Head of caudate nucleus (tissue), 42 donors: ENCODE data around the gene PTPN3.
"Not testable (repeated sequence)": the region's sequence is repeated elsewhere in the genome, so short reads cannot be mapped to it uniquely, and the experiment has no call there.

ENCODE experiments used
- DNase-seq, 42 donors: peaks; one replicate each; pipeline versions ENCODE4 v3.0.0 to v3.0.0-alpha.2; 2020 to 2021; ENCODE audit warnings: mixed read lengths in 7 of 42
- intact Hi-C: fragments of 100-400 bp; cut with DNase I; formaldehyde crosslinking; loops from one replicate; pipeline ENCODE4 v1.15.0; 2022

The PTPN3 gene

GRCh38 chr9:109498195-109499092 is at the start of gene PTPN3:
Gene PTPN3 (minus strand): TSS chr9:109498307. CDS start chr9:109463434, 34,873 bp downstream.
- intact Hi-C loops = no loop called here
- no peak for DNase-seq

DNA sequence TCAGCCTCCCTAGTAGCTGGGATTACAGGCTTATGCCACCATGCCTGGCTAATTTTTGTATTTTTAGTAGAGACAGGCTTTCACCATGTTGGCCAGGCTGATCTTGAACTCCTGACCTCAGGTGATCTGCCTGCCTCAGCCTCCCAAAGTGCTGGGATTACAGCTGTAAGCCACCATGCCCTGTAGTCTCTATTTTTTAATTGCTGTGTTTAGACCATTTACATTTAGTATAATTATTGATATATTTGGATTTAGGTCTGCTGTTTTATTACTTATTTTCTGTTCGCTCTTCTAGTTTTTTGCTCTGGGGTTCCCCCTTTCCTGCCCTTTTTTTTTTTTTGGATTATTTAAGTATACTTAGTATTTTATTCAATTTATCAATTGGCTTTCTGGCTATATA is 46.8 kb upstream of the PTPN3 start:
- intact Hi-C loops, DNase-seq: not testable (repeated sequence)

GRCh38 chr9:109542922-109543321 is 44.8 kb upstream of the PTPN3 start:
- intact Hi-C loops = no loop called here

GRCh38 chr9:109538346-109538745 is 40.2 kb upstream of the PTPN3 start:
- intact Hi-C loops = no loop called here
- DNase-seq = no peak

More at GRCh38 chr9:109542922-109543321, 44.8 kb upstream of the PTPN3 start:
- no peak for DNase-seq

- intact Hi-C loops = no loop called here
- no peak for DNase-seq
Observed at GRCh38 chr9:109537288-109537687, 39.2 kb upstream of the PTPN3 start.

- intact Hi-C loops = no loop called here
- no peak for DNase-seq
Observed at GRCh38 chr9:109536859-109537258, 38.8 kb upstream of the PTPN3 start.

- intact Hi-C loops = no loop called here
- no peak for DNase-seq
Observed at GRCh38 chr9:109535365-109535764, 37.3 kb upstream of the PTPN3 start.

DNA sequence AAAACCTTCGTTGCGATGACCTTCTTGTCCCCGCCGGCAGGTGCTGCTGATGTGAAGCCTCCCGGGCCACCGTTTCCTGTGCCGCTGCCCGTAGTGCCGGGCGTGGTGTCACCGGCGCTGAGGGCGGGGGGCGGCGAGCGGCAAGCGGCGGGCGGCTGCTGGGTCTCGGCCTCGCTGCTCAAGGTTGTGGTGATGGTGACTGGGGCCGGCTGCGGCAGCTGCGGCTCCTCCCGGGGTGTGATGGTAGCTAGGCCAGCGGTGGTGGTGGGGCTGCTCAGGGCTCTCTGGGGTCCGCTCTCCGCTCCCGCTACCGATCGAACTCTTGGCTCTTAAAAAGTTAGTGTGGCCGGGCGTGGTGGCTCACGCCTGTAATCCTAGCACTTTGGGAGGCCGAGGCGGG is 36.0 kb upstream of the PTPN3 start:
- intact Hi-C loops = no loop called here
- no peak for DNase-seq

DNA sequence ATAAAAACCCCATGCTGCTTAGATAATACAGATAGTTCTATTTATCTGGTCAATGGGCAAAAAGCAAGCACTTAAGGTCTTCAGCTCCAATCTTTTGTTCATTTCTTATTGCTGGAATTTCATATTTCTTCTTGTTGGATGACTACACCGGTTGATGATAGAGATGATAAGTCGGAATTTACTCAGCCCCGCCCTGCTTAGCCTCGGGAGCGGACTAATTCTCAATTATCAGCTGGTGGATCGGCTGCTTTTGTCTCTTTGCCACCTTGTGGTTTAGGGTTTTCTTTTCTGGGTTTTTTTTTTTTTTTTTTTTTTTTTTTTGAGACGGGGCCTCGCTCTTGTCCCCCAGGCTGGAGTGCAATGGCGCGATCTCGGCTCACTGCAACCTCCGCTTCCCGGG is 34.5 kb upstream of the PTPN3 start:
- DNase-seq, intact Hi-C loops: not testable (repeated sequence)

- intact Hi-C loops = no loop called here
- DNase-seq = no peak
Observed at GRCh38 chr9:109522106-109522505, 24.0 kb upstream of the PTPN3 start.

DNA sequence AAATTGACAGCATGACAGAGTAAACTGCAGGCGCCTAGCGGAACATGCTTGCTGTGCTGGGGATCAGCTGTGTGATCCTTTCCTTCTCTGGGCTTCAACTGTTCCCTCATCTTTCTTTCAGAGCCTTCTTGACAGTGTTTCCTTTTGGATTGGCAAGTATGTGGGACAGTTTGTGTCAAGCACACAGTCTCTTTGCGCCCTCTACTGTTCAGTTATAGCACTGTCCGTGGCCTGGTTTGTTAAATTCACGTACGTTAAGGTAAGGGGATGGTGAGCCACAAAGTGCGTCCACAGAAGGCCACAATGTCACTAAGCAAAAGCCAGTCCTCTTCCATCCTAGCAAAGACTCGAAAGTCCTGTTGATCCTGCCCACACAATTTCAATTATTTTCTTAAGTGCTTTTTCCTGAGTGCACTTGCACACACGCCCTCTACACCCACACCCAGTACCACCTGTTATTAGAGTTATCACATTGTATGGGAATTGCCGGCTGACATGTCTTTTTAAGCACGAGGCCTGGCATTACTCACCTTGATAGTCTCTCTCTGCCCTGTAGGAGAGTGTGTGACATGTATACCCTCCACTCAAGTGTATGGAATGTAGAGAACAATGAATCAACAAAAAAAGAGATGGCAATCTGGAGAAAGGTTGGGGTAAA is 22.5 kb upstream of the PTPN3 start:
- DNase-seq = peak in 41 of 42 donors; percentile 21 to 87 (median 68)
- intact Hi-C loops = no loop called here

- no peak for DNase-seq
- intact Hi-C loops = loop anchor here (10.0 kb wide), 1 partner anchor 75 kb away; no protein-coding TSS in a partner anchor
Observed at GRCh38 chr9:109519366-109519765, 21.3 kb upstream of the PTPN3 start.

DNA sequence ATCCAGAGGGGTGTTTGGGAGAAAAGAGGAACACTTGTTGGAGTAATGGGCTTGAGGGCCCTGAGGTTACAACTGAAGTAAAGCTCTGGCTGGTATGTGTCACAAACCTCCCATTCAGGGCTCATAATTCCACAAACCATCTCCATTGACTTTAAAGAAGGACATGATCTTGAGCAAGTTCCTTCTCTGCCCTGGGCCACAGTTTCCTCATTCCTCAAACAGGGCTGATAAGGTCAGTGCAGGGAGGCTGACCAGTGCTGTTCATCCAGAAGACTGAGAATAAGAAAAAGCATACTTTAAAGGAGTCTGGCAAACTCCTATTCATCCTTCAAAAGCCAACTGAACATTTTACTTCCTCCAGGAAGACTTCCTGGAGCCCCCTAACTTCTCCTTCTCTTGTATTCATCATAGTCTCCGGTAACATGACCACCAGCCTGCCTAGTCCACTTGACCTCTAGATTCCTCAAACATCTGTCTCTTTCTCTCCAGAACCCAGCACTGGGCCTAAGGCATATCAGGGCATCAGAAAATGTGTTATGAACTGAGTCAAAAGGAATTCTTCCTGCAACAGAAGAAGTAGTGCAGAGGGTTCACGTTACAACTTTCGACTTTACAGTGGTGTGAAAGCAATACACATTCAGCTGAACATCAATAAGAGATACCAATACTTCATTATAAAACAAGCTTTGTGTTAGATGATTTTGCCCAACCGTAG is 20.7 kb upstream of the PTPN3 start:
- intact Hi-C loops = loop anchor here (10.0 kb wide), 1 partner anchor 74 kb away; no protein-coding TSS in a partner anchor
- no peak for DNase-seq

GRCh38 chr9:109517901-109518377 is 19.8 kb upstream of the PTPN3 start:
- intact Hi-C loops = loop anchor here (10.0 kb wide), 1 partner anchor 73 kb away; no protein-coding TSS in a partner anchor
- no peak for DNase-seq

DNA sequence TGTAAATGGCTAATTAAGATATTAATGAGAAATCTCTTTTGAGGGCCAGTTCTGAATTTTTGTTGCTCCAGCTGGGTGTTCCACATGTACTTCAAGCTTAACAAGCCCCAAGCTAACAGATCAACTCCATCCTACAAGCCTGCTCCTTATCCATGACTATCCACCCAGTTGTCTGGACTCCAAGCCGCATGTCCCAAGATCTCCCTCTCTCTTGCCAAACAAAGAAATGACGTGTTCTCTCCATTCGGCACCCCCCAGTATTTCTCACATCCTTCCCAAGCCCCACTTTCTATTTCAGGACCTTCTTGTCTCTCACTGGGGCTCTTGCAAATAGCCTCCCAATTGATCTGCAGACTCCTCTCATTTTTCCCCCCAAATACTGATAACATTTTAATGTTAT is 15.8 kb upstream of the PTPN3 start:
- DNase-seq = no peak
- intact Hi-C loops = loop anchor here (10.0 kb wide), 1 partner anchor 69 kb away; no protein-coding TSS in a partner anchor

DNA sequence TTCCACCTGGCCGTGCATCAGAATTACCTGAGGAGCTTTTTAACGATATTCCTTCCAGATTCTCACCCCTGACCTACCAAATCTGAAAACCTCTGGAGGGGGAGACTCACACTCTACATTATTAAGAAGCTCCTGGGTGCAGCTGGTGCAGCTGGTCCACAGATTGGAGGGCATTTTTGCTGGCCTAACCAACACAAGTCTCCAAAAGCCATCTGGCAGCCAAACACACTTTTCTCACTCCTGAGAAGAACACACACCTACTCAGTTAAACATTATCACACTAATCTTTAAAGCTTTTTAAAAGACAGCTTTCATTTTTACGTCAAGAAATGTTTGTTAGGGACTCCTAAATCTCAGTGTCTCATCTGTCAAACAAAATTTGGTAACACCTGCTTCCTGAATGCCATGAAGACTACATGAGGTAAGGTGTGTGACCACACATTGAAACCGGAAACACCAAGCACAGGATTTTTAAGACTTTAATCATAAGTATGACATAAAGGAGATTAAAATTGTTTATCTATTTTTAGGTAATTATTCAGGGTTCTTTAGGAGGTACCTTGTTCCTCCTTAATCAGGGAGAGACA is 14.2 kb upstream of the PTPN3 start:
- intact Hi-C loops = loop anchor here (10.0 kb wide), 1 partner anchor 67 kb away; no protein-coding TSS in a partner anchor
- no peak for DNase-seq

DNA sequence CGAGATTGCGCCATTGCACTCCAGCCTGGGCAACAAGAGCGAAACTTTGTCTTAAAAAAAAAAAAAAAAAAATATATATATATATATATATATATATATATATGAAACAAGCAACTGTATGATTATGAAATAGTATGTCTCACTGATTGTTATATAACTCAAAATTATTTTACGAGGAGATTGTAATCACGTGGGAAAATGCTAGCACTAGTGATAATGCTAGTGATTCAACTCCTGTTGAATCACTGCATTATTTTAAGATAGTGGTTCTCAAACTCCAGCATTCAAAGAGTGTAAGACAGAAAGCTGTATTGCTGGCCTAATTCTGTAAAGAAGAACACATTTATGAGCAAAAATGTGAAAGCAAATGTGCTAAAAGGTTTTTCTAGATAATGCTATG is 12.4 kb upstream of the PTPN3 start:
- intact Hi-C loops = loop anchor here (10.0 kb wide), 1 partner anchor 66 kb away; no protein-coding TSS in a partner anchor
- DNase-seq = no peak

- intact Hi-C loops = loop anchor here (10.0 kb wide), 1 partner anchor 65 kb away; no protein-coding TSS in a partner anchor
- DNase-seq = not testable (repeated sequence)
Observed at GRCh38 chr9:109510042-109510441, 11.9 kb upstream of the PTPN3 start.

GRCh38 chr9:109509611-109510010 is 11.5 kb upstream of the PTPN3 start:
- intact Hi-C loops = loop anchor here (10.0 kb wide), 1 partner anchor 65 kb away; no protein-coding TSS in a partner anchor
- DNase-seq = no peak
